ENCODE results near the gene AMMECR1. TPM values are rescaled to one million over a fixed set of nuclear protein-coding genes. Genes with fewer than 3 reads are reported as not detected.

The AMMECR1 gene
- total RNA-seq, 2 donors from 2014 or later = 2.4 to 2.5 TPM

DNA sequence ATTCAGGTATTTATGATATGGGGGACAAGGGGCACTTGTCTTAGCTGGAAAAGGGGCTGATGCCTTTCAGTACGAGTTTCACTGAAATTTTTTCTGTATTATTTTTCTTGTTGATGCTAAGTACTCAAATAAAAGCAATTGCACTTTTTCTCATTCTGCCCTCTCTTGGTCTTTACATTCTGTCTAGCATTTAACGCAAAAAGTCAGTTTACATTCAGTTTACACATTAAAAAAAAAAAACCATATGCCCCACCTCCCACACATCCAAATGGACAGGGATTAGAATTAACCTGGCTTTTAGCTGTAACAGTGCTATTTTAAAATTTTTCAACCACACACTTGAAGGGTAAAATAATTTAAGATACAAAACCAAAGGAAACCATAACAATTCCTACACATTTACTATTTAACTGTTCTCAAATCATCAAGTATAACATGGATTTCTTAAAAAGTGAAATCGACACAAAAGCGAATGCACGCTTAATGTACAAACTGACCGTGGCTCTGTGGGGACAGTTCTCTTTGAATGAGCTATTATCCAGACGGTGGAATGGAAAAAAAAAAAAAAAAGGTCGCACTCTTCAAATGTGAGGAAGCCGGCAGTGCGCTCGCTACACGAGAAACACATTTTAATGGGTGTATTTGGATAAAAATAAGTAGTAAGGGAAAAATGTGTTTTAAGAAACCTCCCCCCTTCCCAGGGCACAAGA lies 1.4 kb downstream of the AMMECR1 start:
- no peak for ATAC-seq
- DNase-seq = no peak
- intact Hi-C loops (cut with DNase I) = no loop called here

DNA sequence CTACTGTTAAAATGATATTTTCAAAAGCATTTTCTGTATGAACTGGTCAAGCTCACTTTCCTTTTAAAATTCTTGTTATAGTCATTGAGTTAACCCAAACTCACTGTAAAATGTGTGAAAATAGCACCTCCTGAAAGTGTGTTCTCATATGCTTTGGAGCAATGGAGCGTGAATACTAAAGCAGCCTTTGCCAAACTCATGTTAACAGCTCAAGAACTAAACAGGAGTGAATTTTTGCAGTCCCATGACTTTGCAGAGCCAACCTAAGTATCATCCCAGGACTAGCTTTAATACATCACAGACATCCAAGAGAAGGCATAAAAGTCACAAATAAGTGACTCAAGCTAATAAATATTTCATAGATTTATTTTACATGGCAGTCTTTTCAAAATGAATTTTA lies 2.3 kb downstream of the AMMECR1 start:
- ATAC-seq = no peak
- intact Hi-C loops (cut with DNase I) = no loop called here
- no peak for DNase-seq

GRCh38 chrX:110311437-110312230 lies 6.3 kb downstream of the AMMECR1 start:
- intact Hi-C loops (cut with DNase I) = no loop called here
- no peak for DNase-seq
- ATAC-seq = no peak

GRCh38 chrX:110310896-110311295 lies 7.0 kb downstream of the AMMECR1 start:
- DNase-seq (no peak), ATAC-seq (no peak)
- intact Hi-C loops (cut with DNase I) = no loop called here

DNA sequence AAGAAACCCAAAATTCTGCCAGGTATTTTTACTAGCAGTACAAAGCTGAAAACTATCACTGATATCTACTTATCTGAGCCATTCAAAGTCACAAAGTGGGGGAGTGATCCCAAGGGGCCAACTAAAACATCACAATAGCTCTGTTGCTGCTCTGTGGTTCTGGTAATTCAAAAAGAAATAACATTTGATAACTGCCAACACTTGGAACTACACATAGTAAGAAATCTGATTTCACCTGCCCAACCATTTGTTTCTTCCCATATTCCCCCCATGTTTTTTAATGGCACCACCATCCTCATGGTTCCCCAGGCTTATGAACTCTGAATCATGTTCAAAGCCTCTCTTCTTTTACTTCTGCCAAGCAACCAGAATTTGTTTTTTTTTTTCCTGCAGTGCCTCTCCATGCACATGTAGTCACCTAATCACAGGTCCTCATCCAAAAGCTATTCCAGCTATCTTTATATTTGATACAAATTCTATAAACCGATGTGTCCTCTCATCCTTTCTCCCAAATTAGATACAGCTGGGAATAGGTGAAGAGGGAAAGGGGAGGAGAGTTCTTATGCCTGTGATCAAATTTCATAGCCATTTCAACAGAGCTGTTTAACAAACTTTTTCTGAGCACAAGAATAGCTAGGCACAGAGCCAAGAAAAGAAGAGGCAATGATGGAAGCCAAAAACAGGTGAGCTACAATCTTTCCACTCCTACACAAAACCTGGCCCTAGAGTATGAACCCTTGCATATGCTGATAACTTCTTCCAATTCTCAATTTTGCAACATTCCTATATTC lies 7.7 kb downstream of the AMMECR1 start:
- ATAC-seq = no peak
- intact Hi-C loops (cut with DNase I) = no loop called here

DNA sequence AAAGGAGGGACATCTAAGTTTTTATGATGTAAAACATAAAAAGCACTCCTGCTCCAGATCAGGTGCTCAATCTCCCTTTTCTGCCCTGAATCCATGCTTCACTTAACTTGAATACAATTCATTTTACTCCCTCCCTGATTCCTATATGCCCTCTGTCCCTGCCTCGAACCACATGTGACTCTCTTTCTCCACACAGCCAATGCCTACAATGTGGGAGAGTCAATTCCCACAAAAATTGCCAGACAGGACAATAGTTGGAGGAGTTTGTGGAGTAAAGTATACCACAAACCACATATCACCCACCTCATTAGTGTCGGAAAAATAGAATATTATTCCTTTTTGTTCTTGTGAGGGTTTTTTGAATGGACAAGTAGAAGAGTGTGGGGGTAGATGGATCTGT lies 9.7 kb downstream of the AMMECR1 start:
- intact Hi-C loops (cut with DNase I) = no loop called here
- ATAC-seq = no peak

More for the DNA sequence above, 7.7 kb downstream of the AMMECR1 start:
- no peak for DNase-seq

GRCh38 chrX:110304884-110305283 lies 13.0 kb downstream of the AMMECR1 start:
- DNase-seq (no peak), ATAC-seq (no peak)
- intact Hi-C loops (cut with DNase I) = no loop called here

More for the DNA sequence above, 9.7 kb downstream of the AMMECR1 start:
- no peak for DNase-seq

- intact Hi-C loops (cut with DNase I) = no loop called here
- DNase-seq (no peak), ATAC-seq (no peak)
Measured at GRCh38 chrX:110304371-110304770, 13.5 kb downstream of the AMMECR1 start.

DNA sequence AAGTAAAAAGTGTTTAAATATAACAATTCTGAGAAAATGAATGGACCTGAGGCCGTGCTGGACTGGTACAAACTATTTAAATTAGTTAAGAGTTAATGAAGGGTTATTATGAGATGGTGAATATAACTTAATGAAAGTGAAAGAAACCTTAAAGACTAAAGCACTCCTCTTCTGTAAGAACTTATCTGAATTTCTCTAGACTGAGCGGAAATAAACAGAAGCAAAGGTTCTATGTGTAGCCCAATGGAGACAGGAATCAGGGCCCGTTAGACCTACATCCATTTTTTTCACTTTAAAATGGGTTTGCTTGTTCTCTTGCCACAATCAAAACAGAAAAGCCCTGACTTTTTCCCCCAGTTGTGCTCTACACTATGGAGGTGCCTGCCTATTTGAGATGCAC lies 14.9 kb downstream of the AMMECR1 start:
- intact Hi-C loops (cut with DNase I) = no loop called here
- no peak for ATAC-seq
- no peak for DNase-seq

GRCh38 chrX:110301194-110301593 lies 16.7 kb downstream of the AMMECR1 start:
- intact Hi-C loops (cut with DNase I) = no loop called here
- DNase-seq = no peak
- no peak for ATAC-seq

GRCh38 chrX:110294087-110294486 lies 23.8 kb downstream of the AMMECR1 start:
- DNase-seq = no peak
- intact Hi-C loops (cut with DNase I) = no loop called here
- no peak for ATAC-seq

GRCh38 chrX:110293658-110294057 lies 24.2 kb downstream of the AMMECR1 start:
- intact Hi-C loops (cut with DNase I) = no loop called here
- ATAC-seq (no peak), DNase-seq (no peak)

GRCh38 chrX:110287605-110288004 lies 30.3 kb downstream of the AMMECR1 start:
- no peak for DNase-seq
- intact Hi-C loops (cut with DNase I) = no loop called here
- ATAC-seq = no peak

- DNase-seq (no peak), ATAC-seq (peak in 1 of 2 donors; percentile 72)
- intact Hi-C loops (cut with DNase I) = no loop called here
Measured at GRCh38 chrX:110286106-110286505, 31.8 kb downstream of the AMMECR1 start.

DNA sequence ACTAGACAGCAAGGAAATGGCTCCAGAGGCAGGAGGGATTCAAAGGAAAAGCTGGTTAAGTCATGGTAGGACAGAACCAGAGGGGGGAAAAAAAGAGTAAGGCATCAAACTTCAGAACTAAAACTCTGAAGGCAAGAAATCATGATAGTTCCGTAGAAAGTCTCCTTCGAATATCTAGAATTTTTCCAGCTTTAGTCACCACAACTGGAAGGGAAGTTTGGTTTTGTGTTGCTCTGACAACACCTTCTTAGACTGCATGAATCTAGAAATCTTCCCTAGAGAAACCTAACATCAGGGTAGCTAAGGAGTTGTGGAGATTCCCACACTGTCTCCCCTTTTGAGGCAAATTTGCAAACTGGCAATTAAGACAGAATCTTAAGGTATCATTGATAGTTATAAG lies 33.7 kb downstream of the AMMECR1 start:
- no peak for DNase-seq
- intact Hi-C loops (cut with DNase I) = no loop called here
- ATAC-seq = no peak

DNA sequence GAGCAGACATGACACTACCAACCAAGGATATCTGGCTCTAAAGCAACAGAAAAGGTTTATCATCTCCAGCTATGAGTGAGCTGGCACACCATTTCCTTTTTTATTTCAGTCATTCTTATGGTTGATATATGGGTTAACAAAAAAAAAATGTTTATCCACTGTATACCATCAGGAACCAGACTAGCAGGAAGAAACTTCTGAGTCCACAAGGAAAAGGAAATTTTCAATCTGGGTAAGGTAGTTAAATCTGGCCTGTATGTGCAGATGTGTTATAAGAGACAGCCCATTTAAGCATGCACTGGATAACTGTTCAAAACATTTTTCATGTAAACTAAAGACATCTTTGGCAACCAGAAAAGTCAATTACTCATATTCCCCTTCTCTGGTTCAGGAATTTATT lies 35.0 kb downstream of the AMMECR1 start:
- intact Hi-C loops (cut with DNase I) = no loop called here
- DNase-seq (no peak), ATAC-seq (no peak)

- intact Hi-C loops (cut with DNase I) = no loop called here
- ATAC-seq (no peak), DNase-seq (no peak)
Measured at GRCh38 chrX:110281377-110281776, 36.5 kb downstream of the AMMECR1 start.

- intact Hi-C loops (cut with DNase I) = no loop called here
- DNase-seq (no peak), ATAC-seq (no peak)
Measured at GRCh38 chrX:110280954-110281353, 36.9 kb downstream of the AMMECR1 start.

DNA sequence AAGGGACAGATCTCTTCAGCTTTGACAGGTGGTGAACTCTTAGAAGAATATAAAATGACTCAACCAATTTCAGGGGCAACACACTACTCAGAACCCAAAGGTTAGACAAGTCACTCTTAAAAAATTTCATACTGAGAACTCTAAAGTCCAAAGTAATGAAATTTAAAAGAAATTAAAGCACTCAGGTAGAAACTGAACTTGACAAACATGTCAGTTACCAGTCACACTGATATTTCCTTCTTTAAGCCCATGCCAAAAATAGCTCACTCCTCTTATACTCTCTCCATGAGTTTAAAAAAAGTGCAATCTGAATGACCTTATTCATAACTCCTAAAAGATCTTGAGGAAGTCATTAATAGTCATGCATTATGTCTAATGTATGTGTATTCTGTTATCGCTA lies 40.3 kb downstream of the AMMECR1 start:
- ATAC-seq = no peak
- intact Hi-C loops (cut with DNase I) = no loop called here

GRCh38 chrX:110276778-110277177 lies 41.1 kb downstream of the AMMECR1 start:
- no peak for ATAC-seq
- intact Hi-C loops (cut with DNase I) = no loop called here
- no peak for DNase-seq

More for the DNA sequence above, 40.3 kb downstream of the AMMECR1 start:
- no peak for DNase-seq
